H9 (cell line): ENCODE measurements around the gene HPCAL1. TPM values are rescaled to one million over a fixed set of nuclear protein-coding genes. Genes with fewer than 3 reads are reported as not detected.

Experiments
- DNase-seq: peaks from one replicate; pipeline ENCODE4 v3.0.0-alpha.2; 2017
- H2AFZ ChIP-seq: one replicate; pipeline ENCODE4 v1.6.1; 2013; ENCODE audit warnings: mild to moderate bottlenecking, low read length, control low read depth, moderate library complexity
- H2AK5ac ChIP-seq: 2 replicates; pipeline ENCODE4 v1.6.1; 2013; ENCODE audit warnings: low read length, control low read depth, mixed read lengths; ENCODE audit not compliant: insufficient read length
- H2BK120ac ChIP-seq: one replicate; pipeline ENCODE4 v1.6.1; 2013; ENCODE audit warnings: low read depth, mild to moderate bottlenecking, low read length, control low read depth, inconsistent platforms; ENCODE audit not compliant: poor library complexity, severe bottlenecking
- H2BK12ac ChIP-seq: 2 replicates; pipeline ENCODE4 v1.6.1; 2013; ENCODE audit warnings: low read length, control low read depth, mixed read lengths, low read depth; ENCODE audit not compliant: insufficient read length
- H2BK15ac ChIP-seq: 2 replicates; pipeline ENCODE4 v1.6.1; 2013; ENCODE audit warnings: low read depth, low read length, control low read depth
- H2BK20ac ChIP-seq: one replicate; pipeline ENCODE4 v1.6.1; 2013; ENCODE audit warnings: low read depth, mild to moderate bottlenecking, low read length, control low read depth, inconsistent platforms; ENCODE audit not compliant: poor library complexity, severe bottlenecking
- H2BK5ac ChIP-seq: 2 replicates; pipeline ENCODE4 v1.6.1; 2013; ENCODE audit warnings: low read length, control low read depth, mixed read lengths; ENCODE audit not compliant: insufficient read length
- H3K14ac ChIP-seq: 2 replicates; pipeline ENCODE4 v1.6.1; 2013; ENCODE audit warnings: low read length, control low read depth; ENCODE audit not compliant: insufficient read depth
- H3K18ac ChIP-seq: 2 replicates; pipeline ENCODE4 v1.6.1; 2013; ENCODE audit warnings: low read depth, mild to moderate bottlenecking, mixed read lengths, low read length, control low read depth; ENCODE audit not compliant: insufficient read length
- H3K23ac ChIP-seq: 2 replicates; pipeline ENCODE4 v1.6.1; 2013; ENCODE audit warnings: low read length, control low read depth, mixed read lengths, low read depth; ENCODE audit not compliant: insufficient read length
- H3K23me2 ChIP-seq: 2 replicates; pipeline ENCODE4 v1.6.1; 2013; ENCODE audit warnings: low read depth, mild to moderate bottlenecking, mixed read lengths, low read length, control low read depth; ENCODE audit not compliant: insufficient read length, poor library complexity, severe bottlenecking
- H3K27ac ChIP-seq: 2 replicates; pipeline ENCODE4 v1.5.1; 2013; ENCODE audit warnings: low read length, control low read depth, mixed read lengths, low read depth; ENCODE audit not compliant: insufficient read length
- H3K27me3 ChIP-seq: 2 replicates; pipeline ENCODE4 v1.6.1; 2013; ENCODE audit warnings: low read length, control low read depth, inconsistent platforms; ENCODE audit not compliant: insufficient read depth
- H3K4ac ChIP-seq: 2 replicates; pipeline ENCODE4 v1.6.1; 2013; ENCODE audit warnings: low read depth, mild to moderate bottlenecking, control low read depth, inconsistent platforms, low read length, moderate library complexity
- H3K4me1 ChIP-seq: 2 replicates; pipeline ENCODE4 v1.6.1; 2013; ENCODE audit warnings: low read length, control low read depth, inconsistent platforms; ENCODE audit not compliant: insufficient read depth
- H3K4me2 ChIP-seq: 2 replicates; pipeline ENCODE4 v1.6.1; 2013; ENCODE audit warnings: low read length, control low read depth, mixed read lengths; ENCODE audit not compliant: insufficient read length, insufficient read depth
- H3K56ac ChIP-seq: 2 replicates; pipeline ENCODE4 v1.6.1; 2013; ENCODE audit warnings: low read depth, mild to moderate bottlenecking, mixed read lengths, low read length, control low read depth; ENCODE audit not compliant: insufficient read length
- H3K79me1 ChIP-seq: 2 replicates; pipeline ENCODE4 v1.6.1; 2013; ENCODE audit warnings: low read depth, mild to moderate bottlenecking, moderate library complexity, low read length, control low read depth, inconsistent platforms; ENCODE audit not compliant: insufficient read depth, poor library complexity, severe bottlenecking
- H3K79me2 ChIP-seq: 2 replicates; pipeline ENCODE4 v1.6.1; 2013; ENCODE audit warnings: low read length, control low read depth, inconsistent platforms; ENCODE audit not compliant: insufficient read depth
- H3K9ac ChIP-seq: 2 replicates; pipeline ENCODE4 v1.6.1; 2013; ENCODE audit warnings: low read length, control low read depth, mixed read lengths; ENCODE audit not compliant: insufficient read length; ENCODE audit errors: extremely low read depth
- H3K9me3 ChIP-seq: one replicate; pipeline ENCODE4 v1.6.1; 2013; ENCODE audit warnings: low read depth, low read length, inconsistent platforms; ENCODE audit not compliant: control insufficient read depth
- H3T11ph ChIP-seq: one replicate; pipeline ENCODE4 v1.6.1; 2013; ENCODE audit warnings: mild to moderate bottlenecking, low read length, control low read depth, inconsistent platforms
- H4K20me1 ChIP-seq: one replicate; pipeline ENCODE4 v1.6.1; 2013; ENCODE audit not compliant: control insufficient read depth, insufficient read length, insufficient read depth
- H4K5ac ChIP-seq: 2 replicates; pipeline ENCODE4 v1.6.1; 2013; ENCODE audit warnings: low read depth, mild to moderate bottlenecking, mixed read lengths, low read length, control low read depth; ENCODE audit not compliant: insufficient read length
- H4K8ac ChIP-seq: replicated peaks from 2 replicates; pipeline ENCODE4 v1.6.1; 2013; ENCODE audit warnings: low read length, control low read depth, mixed read lengths, low read depth; ENCODE audit not compliant: insufficient read length
- H4K91ac ChIP-seq: 2 replicates; pipeline ENCODE4 v1.6.1; 2013; ENCODE audit warnings: low read depth, mild to moderate bottlenecking, moderate library complexity, mixed read lengths, low read length, control low read depth; ENCODE audit not compliant: insufficient read length
- H3K27ac Mint-ChIP-seq, 3 experiments: 2 replicates in 2 of 3; 3 replicates in 1 of 3; pipeline ENCODE4 v1.8.0; 2020 to 2021; ENCODE audit warnings: mixed read lengths in 3 of 3, mild to moderate bottlenecking in 1 of 3, moderate library complexity in 1 of 3
- H3K27me3 Mint-ChIP-seq: 2 replicates; pipeline ENCODE4 v1.8.0; 2021; ENCODE audit warnings: low read depth, mild to moderate bottlenecking, moderate library complexity, mixed read lengths
- H3K36me3 Mint-ChIP-seq, 3 experiments: 2 replicates in 2 of 3; 3 replicates in 1 of 3; pipeline ENCODE4 v1.8.0; 2020 to 2021; ENCODE audit warnings: low read depth in 3 of 3, mixed read lengths in 3 of 3; ENCODE audit not compliant: insufficient read depth in 1 of 3
- H3K4me1 Mint-ChIP-seq, 2 experiments: 2 replicates each; pipeline ENCODE4 v1.8.0; 2020; ENCODE audit warnings: mixed read lengths in 2 of 2
- H3K4me3 Mint-ChIP-seq, 2 experiments: 2 replicates in 1 of 2; 3 replicates in 1 of 2; pipeline ENCODE4 v1.8.0; 2020 to 2021; ENCODE audit warnings: mild to moderate bottlenecking in 2 of 2, mixed read lengths in 2 of 2, moderate library complexity in 1 of 2
- H3K9me3 Mint-ChIP-seq, 2 experiments: 2 replicates in 1 of 2; 3 replicates in 1 of 2; pipeline ENCODE4 v1.8.0; 2020; ENCODE audit warnings: mild to moderate bottlenecking in 2 of 2, mixed read lengths in 2 of 2, moderate library complexity in 1 of 2
- CTCF ChIP-seq: fragments of 200-600 bp; sonication (generic); conservative IDR thresholded peaks from 3 replicates; pipeline ENCODE4 v1.8.0; 2021; ENCODE audit warnings: antibody characterized with exemption, mild to moderate bottlenecking
- WGBS: extraction: QIAGEN DNeasy Blood & Tissue Kit; methylation state at CpG from one replicate; pipeline ENCODE4 v1.1.7; 2013; ENCODE audit warnings: missing lambda C conversion rate, low lambda C conversion rate, mixed read lengths; ENCODE audit not compliant: insufficient read length; ENCODE audit errors: extremely low coverage; 5-methylcytosine and 5-hydroxymethylcytosine counted together
- total RNA-seq: library from RNA; stranded (reverse); gene quantifications from 2 replicates; pipeline ENCODE4 v1.2.1, GENCODE V29; 2021

The HPCAL1 gene
- total RNA-seq, 1 experiment from 2014 or later, result 4.7 TPM

- Histone ChIP-seq H4K8ac (no peak overlapping the region), H3K56ac (no peak overlapping the region), H2BK15ac (no peak overlapping the region), H3K18ac (no peak overlapping the region), H2AFZ (no peak overlapping the region), H3K23ac (no peak overlapping the region), H2BK20ac (no peak overlapping the region), H3K79me2 (no peaks in the 10 kb centered on the region), H3K9ac (no peak overlapping the region), H2AK5ac (no peak overlapping the region), H4K91ac (no peak overlapping the region), H3K27ac (no peak overlapping the region), H3K4ac (no peak overlapping the region), H3T11ph (no peak overlapping the region), H3K23me2 (no peaks in the 10 kb centered on the region), H3K4me2 (no peak overlapping the region), H4K5ac (no peak overlapping the region), H3K79me1 (no peaks in the 10 kb centered on the region), H3K27me3 (no peaks in the 10 kb centered on the region), H3K9me3 (no peaks in the 10 kb centered on the region), H3K4me1 (no peaks in the 10 kb centered on the region; the same call in 1 of the 2 replicates), H2BK120ac (no peak overlapping the region), H2BK12ac (no peak overlapping the region), H2BK5ac (no peak overlapping the region), H4K20me1 (no peaks in the 10 kb centered on the region), H3K14ac (no peak overlapping the region)
- no peak for DNase-seq
- Mint-ChIP-seq H3K27me3 (peaks cover 13% of the 10 kb centered on the region), H3K9me3 (peaks cover 0 to 2% of the 10 kb centered on the region in 2 experiments; a peak in 1 of 5 replicates), H3K27ac (no peak overlapping the region), H3K4me1 (peaks cover 5 to 12% of the 10 kb centered on the region in 2 experiments; a peak in 3 of 4 replicates), H3K4me3 (no peak overlapping the region), H3K36me3 (no peaks in the 10 kb centered on the region)
- no peak for TF ChIP-seq CTCF
- no CpG with 5 or more reads among the region's 8 CpGs for WGBS
Measured at GRCh38 chr2:10428355-10428754, 125.7 kb downstream of the HPCAL1 start.
